ENCODE results near the gene UBR1.
"Not testable (repeated sequence)": the region's sequence is repeated elsewhere in the genome, so short reads cannot be mapped to it uniquely, and the experiment has no call there.

UBR1 gene

GRCh38 chr15:43009206-43009605 is 96.6 kb downstream of the UBR1 start:
- DNase-seq (ENCODE audit: low read depth), result no peak
- in situ Hi-C loops (cut with HindIII; ENCODE audit: low sequenced_read_pairs), result no loop called here
- no peak overlapping the region for H3K4me3 ChIP-seq (ENCODE audit: low read depth, low read length)
- TF ChIP-seq CTCF (IDR thresholded peaks at IDR 0.05; ENCODE audit: low read depth, low read length, missing control alignments), result no peak

- in situ Hi-C loops (cut with HindIII; ENCODE audit: low sequenced_read_pairs), result no loop called here
- no peak for TF ChIP-seq CTCF (IDR thresholded peaks at IDR 0.05; ENCODE audit: low read depth, low read length, missing control alignments)
- no peak overlapping the region for H3K4me3 ChIP-seq (ENCODE audit: low read depth, low read length)
These were observed 97.7 kb downstream of the UBR1 start for GRCh38 chr15:43008150-43008549.

GRCh38 chr15:43007551-43007950 is 98.3 kb downstream of the UBR1 start:
- no peak overlapping the region for H3K4me3 ChIP-seq (ENCODE audit: low read depth, low read length)
- in situ Hi-C loops (cut with HindIII; ENCODE audit: low sequenced_read_pairs), result no loop called here
- no peak for DNase-seq (ENCODE audit: low read depth)
- no peak for TF ChIP-seq CTCF (IDR thresholded peaks at IDR 0.05; ENCODE audit: low read depth, low read length, missing control alignments)

More at GRCh38 chr15:43008150-43008549, 97.7 kb downstream of the UBR1 start:
- no peak for DNase-seq (ENCODE audit: low read depth)

- no peak overlapping the region for H3K4me3 ChIP-seq (ENCODE audit: low read depth, low read length)
- no peak for DNase-seq (ENCODE audit: low read depth)
- in situ Hi-C loops (cut with HindIII; ENCODE audit: low sequenced_read_pairs), result no loop called here
- no peak for TF ChIP-seq CTCF (IDR thresholded peaks at IDR 0.05; ENCODE audit: low read depth, low read length, missing control alignments)
These were observed 98.8 kb downstream of the UBR1 start for GRCh38 chr15:43006991-43007390.

- DNase-seq (ENCODE audit: low read depth); H3K4me3 ChIP-seq (ENCODE audit: low read depth, low read length); in situ Hi-C loops (cut with HindIII; ENCODE audit: low sequenced_read_pairs): not testable (repeated sequence)
These were observed 100.8 kb downstream of the UBR1 start for GRCh38 chr15:43004886-43005595.

GRCh38 chr15:42999201-42999779 is 106.5 kb downstream of the UBR1 start:
- in situ Hi-C loops (cut with HindIII; ENCODE audit: low sequenced_read_pairs), result no loop called here
- no peak for TF ChIP-seq CTCF (IDR thresholded peaks at IDR 0.05; ENCODE audit: low read depth, low read length, missing control alignments)
- no peak for DNase-seq (ENCODE audit: low read depth)
- no peak overlapping the region for H3K4me3 ChIP-seq (ENCODE audit: low read depth, low read length)

GRCh38 chr15:42996871-42997270 is 109.0 kb downstream of the UBR1 start:
- no peak for DNase-seq (ENCODE audit: low read depth)
- H3K4me3 ChIP-seq (ENCODE audit: low read depth, low read length), result no peak overlapping the region
- no peak for TF ChIP-seq CTCF (IDR thresholded peaks at IDR 0.05; ENCODE audit: low read depth, low read length, missing control alignments)
- in situ Hi-C loops (cut with HindIII; ENCODE audit: low sequenced_read_pairs), result no loop called here
